ENCODE measurements around the gene FAAP24. TPM values are rescaled to one million over a fixed set of nuclear protein-coding genes. Genes with fewer than 3 reads are reported as not detected.

The FAAP24 gene
- total and polyA plus RNA-seq, 2 experiments from 2014 or later = 1.6 to 2.9 TPM

DNA sequence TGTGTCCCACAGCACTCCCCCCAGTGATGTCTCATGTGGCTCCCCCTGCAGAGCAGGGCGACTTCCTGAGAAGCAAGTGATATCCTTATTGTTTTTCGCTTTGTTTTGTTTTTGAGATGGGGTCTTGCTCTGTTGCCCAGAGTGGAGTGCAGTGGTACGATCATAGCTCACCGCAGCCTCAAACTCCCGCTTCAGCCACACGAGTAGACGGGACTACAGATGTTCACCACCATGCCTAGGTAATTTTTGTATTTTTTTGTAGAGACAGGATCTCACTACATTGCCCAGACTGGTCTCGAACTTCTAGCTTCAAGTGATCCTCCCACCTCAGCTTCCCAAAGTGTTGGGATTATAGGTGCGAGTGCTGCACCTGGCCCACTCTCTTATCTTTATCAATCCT, 5.3 kb upstream of the FAAP24 start (continued):
- no peak for TF ChIP-seq REST (IDR thresholded peaks at IDR 0.05; ENCODE audit: unreplicated experiment)
- TF ChIP-seq ZNF462 (CRISPR knock-in tag; IDR thresholded peaks at IDR 0.05) = no peak

GRCh38 chr19:32969549-32969948, 2.5 kb upstream of the FAAP24 start:
- H3K79me2 ChIP-seq (replicated peaks; ENCODE audit: insufficient read depth) = peaks cover 15% of the 10 kb centered on the region
- DNase-seq (ENCODE audit: low spot score) = no peak
- no peaks in the 10 kb centered on the region for H3K9me2 ChIP-seq (ENCODE audit: insufficient read depth)

More at GRCh38 chr19:32969549-32969948, 2.5 kb upstream of the FAAP24 start:
- Mint-ChIP-seq H3K27me3 (ENCODE audit: insufficient read depth, low read depth, poor library complexity) (peaks cover 10% of the 10 kb centered on the region), H3K36me3 (ENCODE audit: low read depth) (peaks cover 14% of the 10 kb centered on the region), H3K4me1 (no peaks in the 10 kb centered on the region), H3K27ac (no peak overlapping the region), H3K9me3 (no peaks in the 10 kb centered on the region), H3K4me3 (no peak overlapping the region)
- Histone ChIP-seq H3K27ac (ENCODE audit: low read depth) (no peak overlapping the region), H3K4me1 (ENCODE audit: insufficient read depth) (no peaks in the 10 kb centered on the region), H4K20me1 (replicated peaks; ENCODE audit: insufficient read depth) (0 out of 2 replicates have a peak, but pooled peaks cover 4% of the 10 kb centered on the region), H3K27me3 (ENCODE audit: insufficient read depth) (no peaks in the 10 kb centered on the region), H3K36me3 (ENCODE audit: insufficient read depth) (no peaks in the 10 kb centered on the region), H3K4me3 (no peak overlapping the region), H3F3A (replicated peaks; ENCODE audit: low read depth) (no peaks in the 10 kb centered on the region), H3K4me2 (no peak overlapping the region), H2AFZ (no peak overlapping the region)
- no peak for ATAC-seq
- TF ChIP-seq NANOG (IDR thresholded peaks at IDR 0.05; ENCODE audit: borderline replicate concordance) = no peak
- TF ChIP-seq EZH2phosphoT487 (IDR thresholded peaks at IDR 0.05; ENCODE audit: unreplicated experiment) = no peak
- TF ChIP-seq STAT1 (IDR thresholded peaks at IDR 0.05; ENCODE audit: unreplicated experiment) = no peak
- no peak for TF ChIP-seq EZH2 (IDR thresholded peaks at IDR 0.05; ENCODE audit: low read depth, unreplicated experiment)
- TF ChIP-seq, protein P1, sequence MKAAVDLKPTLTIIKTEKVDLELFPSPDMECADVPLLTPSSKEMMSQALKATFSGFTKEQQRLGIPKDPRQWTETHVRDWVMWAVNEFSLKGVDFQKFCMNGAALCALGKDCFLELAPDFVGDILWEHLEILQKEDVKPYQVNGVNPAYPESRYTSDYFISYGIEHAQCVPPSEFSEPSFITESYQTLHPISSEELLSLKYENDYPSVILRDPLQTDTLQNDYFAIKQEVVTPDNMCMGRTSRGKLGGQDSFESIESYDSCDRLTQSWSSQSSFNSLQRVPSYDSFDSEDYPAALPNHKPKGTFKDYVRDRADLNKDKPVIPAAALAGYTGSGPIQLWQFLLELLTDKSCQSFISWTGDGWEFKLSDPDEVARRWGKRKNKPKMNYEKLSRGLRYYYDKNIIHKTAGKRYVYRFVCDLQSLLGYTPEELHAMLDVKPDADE (IDR thresholded peaks at IDR 0.05) = no peak
- no peak for TF ChIP-seq JUNB (IDR thresholded peaks at IDR 0.05; ENCODE audit: unreplicated experiment)
- no peak for TF ChIP-seq POLR2AphosphoS5 (IDR thresholded peaks at IDR 0.05; ENCODE audit: low read depth)
- no peak for TF ChIP-seq CREB1 (CRISPR knock-in tag; IDR thresholded peaks at IDR 0.05; ENCODE audit: low read depth)
- TF ChIP-seq REST (IDR thresholded peaks at IDR 0.05; ENCODE audit: unreplicated experiment) = no peak
- TF ChIP-seq ZNF331 (CRISPR knock-in tag; IDR thresholded peaks at IDR 0.05; ENCODE audit: low read depth) = no peak
